Measurements from ENCODE around the gene LMNTD2.
"Not testable (repeated sequence)": the region's sequence is repeated elsewhere in the genome, so short reads cannot be mapped to it uniquely, and the experiment has no call there.

Gene LMNTD2

GRCh38 chr11:574632-575312 lies 14.2 kb upstream of the LMNTD2 start:
- Histone ChIP-seq H3K27ac (no peak overlapping the region), H3K4me2 (ENCODE audit: low read length) (peak overlapping the region; percentile 78), H3K4me3 (ENCODE audit: low read depth, low read length) (peak overlapping the region; percentile 55), H2AFZ (no peak overlapping the region), H3K9me3 (ENCODE audit: control insufficient read depth, low read length) (no peaks in the 10 kb centered on the region), H3K4me1 (peaks cover 5% of the 10 kb centered on the region), H3K36me3 (ENCODE audit: control insufficient read depth, insufficient read depth, low read length) (no peaks in the 10 kb centered on the region), H3K9ac (no peak overlapping the region), H3K79me2 (peaks cover 21% of the 10 kb centered on the region), H3K27me3 (ENCODE audit: control insufficient read depth, insufficient read depth, low read length) (no peaks in the 10 kb centered on the region)
- no peak for TF ChIP-seq CTCF (IDR thresholded peaks at IDR 0.05)

GRCh38 chr11:574031-574570 lies 13.6 kb upstream of the LMNTD2 start:
- not testable (repeated sequence) for H3K36me3 ChIP-seq (ENCODE audit: control insufficient read depth, insufficient read depth, low read length); H2AFZ ChIP-seq; H3K27me3 ChIP-seq (ENCODE audit: control insufficient read depth, insufficient read depth, low read length); H3K4me3 ChIP-seq (ENCODE audit: low read depth, low read length); H3K27ac ChIP-seq; H3K9me3 ChIP-seq (ENCODE audit: control insufficient read depth, low read length); H3K4me1 ChIP-seq; H3K9ac ChIP-seq
- Histone ChIP-seq H3K79me2 (peaks cover 14% of the 10 kb centered on the region), H3K4me2 (ENCODE audit: low read length) (peak overlapping the region; percentile 37)

- peaks cover 5% of the 10 kb centered on the region for H3K4me1 ChIP-seq
- H3K27me3 ChIP-seq (ENCODE audit: control insufficient read depth, insufficient read depth, low read length): no peaks in the 10 kb centered on the region
- no peak overlapping the region for H2AFZ ChIP-seq
- H3K4me2 ChIP-seq (ENCODE audit: low read length): no peak overlapping the region
- no peak for TF ChIP-seq CTCF (IDR thresholded peaks at IDR 0.05)
- H3K36me3 ChIP-seq (ENCODE audit: control insufficient read depth, insufficient read depth, low read length): no peaks in the 10 kb centered on the region
- H3K9me3 ChIP-seq (ENCODE audit: control insufficient read depth, low read length): no peaks in the 10 kb centered on the region
- no peak overlapping the region for H3K9ac ChIP-seq
- no peak overlapping the region for H3K27ac ChIP-seq
- no peak overlapping the region for H3K4me3 ChIP-seq (ENCODE audit: low read depth, low read length)
- peaks cover 6% of the 10 kb centered on the region for H3K79me2 ChIP-seq
These were observed 12.7 kb upstream of the LMNTD2 start for GRCh38 chr11:573146-573759.

- H3K4me2 ChIP-seq (ENCODE audit: low read length): no peak overlapping the region
- no peak overlapping the region for H2AFZ ChIP-seq
- no peaks in the 10 kb centered on the region for H3K27me3 ChIP-seq (ENCODE audit: control insufficient read depth, insufficient read depth, low read length)
- H3K9me3 ChIP-seq (ENCODE audit: control insufficient read depth, low read length): no peaks in the 10 kb centered on the region
- H3K27ac ChIP-seq: no peak overlapping the region
- no peak overlapping the region for H3K4me3 ChIP-seq (ENCODE audit: low read depth, low read length)
- no peak for TF ChIP-seq CTCF (IDR thresholded peaks at IDR 0.05)
- no peaks in the 10 kb centered on the region for H3K4me1 ChIP-seq
- H3K36me3 ChIP-seq (ENCODE audit: control insufficient read depth, insufficient read depth, low read length): no peaks in the 10 kb centered on the region
- no peak overlapping the region for H3K9ac ChIP-seq
- no peaks in the 10 kb centered on the region for H3K79me2 ChIP-seq
These were observed 11.3 kb upstream of the LMNTD2 start for GRCh38 chr11:571802-572185.

GRCh38 chr11:569158-569885 lies 8.8 kb upstream of the LMNTD2 start:
- no peaks in the 10 kb centered on the region for H3K36me3 ChIP-seq (ENCODE audit: control insufficient read depth, insufficient read depth, low read length)
- H3K9ac ChIP-seq: no peak overlapping the region
- H3K4me3 ChIP-seq (ENCODE audit: low read depth, low read length): peak overlapping the region; percentile 34
- peak overlapping the region; percentile 66 for H3K4me2 ChIP-seq (ENCODE audit: low read length)
- peak overlapping the region; percentile 51 for H2AFZ ChIP-seq
- no peaks in the 10 kb centered on the region for H3K79me2 ChIP-seq
- no peaks in the 10 kb centered on the region for H3K9me3 ChIP-seq (ENCODE audit: control insufficient read depth, low read length)
- TF ChIP-seq CTCF (IDR thresholded peaks at IDR 0.05): no peak
- H3K27me3 ChIP-seq (ENCODE audit: control insufficient read depth, insufficient read depth, low read length): no peaks in the 10 kb centered on the region
- H3K4me1 ChIP-seq: no peaks in the 10 kb centered on the region
- no peak overlapping the region for H3K27ac ChIP-seq
